Lower lobe of right lung (tissue), 1 donor: ENCODE results near the gene DOHH. TPM values are rescaled to one million over a fixed set of nuclear protein-coding genes. Genes with fewer than 3 reads are reported as not detected.

ENCODE experiments used
- total RNA-seq: library from RNA; stranded (reverse); fragmentation: NEBNext Ultra II Directional; extraction: Animal tissue kit (Norgen Biotek cat#: 25700); gene quantifications from one replicate; pipeline ENCODE4 v1.2.1, GENCODE V29; 2021
- donor health status: DM: no; HTN: yes; CAD: no; lungs with severe emphysema.

The DOHH gene
- total RNA-seq, 1 donor from 2014 or later, result 9.9 TPM

Other genes with a start within 250 kb of the DOHH start
- gene NFIC, start 134.1 kb downstream of the DOHH start, total RNA-seq, result 132 TPM
- gene SMIM24, start 20.1 kb downstream of the DOHH start, total RNA-seq, result not detected
- gene SMIM44, start 17.2 kb downstream of the DOHH start, total RNA-seq, result not detected
- 34.1 TPM for gene FZR1, start 5.6 kb upstream of the DOHH start, total RNA-seq
- gene TEKTIP1, start 38.5 kb upstream of the DOHH start, total RNA-seq, result 2.2 TPM
- gene MFSD12, start 56.9 kb upstream of the DOHH start, total RNA-seq, result 80.7 TPM
- 60.9 TPM for gene HMG20B, start 72.3 kb upstream of the DOHH start, total RNA-seq
- 4.2 TPM for gene GIPC3, start 84.8 kb upstream of the DOHH start, total RNA-seq
- 4.9 TPM for gene TBXA2R, start 106.2 kb upstream of the DOHH start, total RNA-seq
- gene CACTIN, start 126.1 kb upstream of the DOHH start, total RNA-seq, result 20.3 TPM
- 43.6 TPM for gene PIP5K1C, start 199.8 kb upstream of the DOHH start, total RNA-seq
- 34.4 TPM for gene TJP3, start 207.7 kb upstream of the DOHH start, total RNA-seq